Smooth muscle cell of the coronary artery (primary cell): ENCODE results near the gene ARL3. TPM values are rescaled to one million over a fixed set of nuclear protein-coding genes. Genes with fewer than 3 reads are reported as not detected.

Experiments
- total RNA-seq: library from RNA; depleted of rRNA; stranded (reverse); fragments of >200 nt; gene quantifications from 2 replicates; pipeline ENCODE4 v1.2.3, GENCODE V29; 2014; ENCODE audit warnings: low replicate concordance

Gene ARL3, protein sequence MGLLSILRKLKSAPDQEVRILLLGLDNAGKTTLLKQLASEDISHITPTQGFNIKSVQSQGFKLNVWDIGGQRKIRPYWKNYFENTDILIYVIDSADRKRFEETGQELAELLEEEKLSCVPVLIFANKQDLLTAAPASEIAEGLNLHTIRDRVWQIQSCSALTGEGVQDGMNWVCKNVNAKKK
- 6.2 and 9.1 TPM in 2 replicates for total RNA-seq

DNA sequence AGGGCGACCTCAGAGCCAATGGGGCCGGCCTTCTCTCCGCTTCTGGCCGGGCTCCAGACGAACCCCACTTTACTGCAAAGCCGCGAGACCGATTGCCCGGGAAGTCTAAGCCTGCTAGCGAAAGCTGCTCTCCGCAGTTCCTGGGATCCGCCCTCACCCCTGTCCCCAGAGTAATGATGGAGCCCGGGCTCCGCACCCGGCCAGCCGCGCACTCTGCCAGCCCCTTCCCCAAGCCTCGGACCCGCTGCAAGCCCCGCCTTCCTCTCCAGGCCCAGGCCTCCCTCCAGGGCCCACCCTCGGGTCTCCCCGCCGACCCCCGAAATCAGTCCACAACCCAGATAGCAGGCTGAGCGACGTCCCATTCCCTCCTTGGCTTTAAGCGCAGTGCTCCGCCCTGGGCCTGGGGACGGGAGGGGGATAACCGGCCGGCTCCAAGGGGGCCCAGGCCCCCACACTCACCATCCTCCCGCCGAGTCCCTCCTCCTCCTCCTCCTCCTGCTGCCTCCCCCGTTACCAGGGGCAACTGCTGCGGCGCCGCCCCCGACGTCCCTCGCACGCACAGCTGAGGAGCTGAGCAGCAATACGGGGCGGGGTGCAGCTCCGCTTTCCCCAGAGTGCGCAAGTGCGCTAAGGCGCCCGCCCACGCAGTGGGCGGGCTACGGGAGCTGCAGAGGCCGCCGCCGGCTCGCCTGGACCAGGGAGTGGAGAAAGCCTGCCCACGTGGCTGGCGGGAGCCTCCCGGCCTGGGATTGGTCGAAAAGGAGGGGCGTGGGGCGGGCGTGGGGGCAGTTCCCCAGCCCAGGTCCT is at the start of gene ARL3:
ARL3 (minus strand) TSS at position 584 of the 807 bp plus-strand sequence; CDS start at position 462, 122 bp downstream.

DNA sequence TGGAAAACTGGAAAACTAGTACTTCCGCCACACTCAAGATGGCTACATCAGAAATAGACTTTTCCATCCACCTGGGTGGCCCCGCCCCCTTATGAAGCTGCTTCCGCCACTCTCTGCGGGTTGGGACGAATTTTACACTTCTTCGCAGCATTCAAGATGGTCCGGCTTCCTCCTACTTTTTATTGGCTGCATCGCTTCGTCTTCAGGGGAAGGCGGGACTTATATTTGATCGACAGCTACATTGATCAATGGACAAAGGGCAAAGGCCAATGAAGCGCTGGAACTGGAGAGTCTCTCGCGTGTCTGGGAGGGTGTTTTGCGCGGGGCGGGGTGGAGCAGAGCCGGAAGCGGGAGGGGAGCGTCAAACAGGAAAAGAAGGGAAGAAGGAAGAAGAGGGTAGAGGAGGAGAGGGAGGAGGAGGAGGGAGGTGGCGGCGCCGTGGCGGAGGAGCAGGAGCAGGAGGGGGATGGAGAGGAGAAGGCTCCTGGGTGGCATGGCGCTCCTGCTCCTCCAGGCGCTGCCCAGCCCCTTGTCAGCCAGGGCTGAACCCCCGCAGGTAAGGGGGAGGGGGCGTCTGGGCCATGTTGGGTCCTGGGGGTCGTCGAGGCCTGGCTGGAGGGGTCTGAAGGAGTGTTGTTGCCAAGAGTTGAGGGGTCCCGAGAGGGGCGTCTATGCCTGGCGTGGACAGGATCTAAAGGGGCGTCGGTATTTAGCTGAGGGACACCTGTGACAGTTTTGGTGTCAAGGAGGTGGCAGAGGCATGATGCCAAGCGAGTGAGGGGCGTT is 29.6 kb upstream of the ARL3 start, which contains the start of gene WBP1L:
WBP1L (plus strand) TSS at position 361 of the 786 bp plus-strand sequence; CDS start at position 467, 106 bp downstream.

DNA sequence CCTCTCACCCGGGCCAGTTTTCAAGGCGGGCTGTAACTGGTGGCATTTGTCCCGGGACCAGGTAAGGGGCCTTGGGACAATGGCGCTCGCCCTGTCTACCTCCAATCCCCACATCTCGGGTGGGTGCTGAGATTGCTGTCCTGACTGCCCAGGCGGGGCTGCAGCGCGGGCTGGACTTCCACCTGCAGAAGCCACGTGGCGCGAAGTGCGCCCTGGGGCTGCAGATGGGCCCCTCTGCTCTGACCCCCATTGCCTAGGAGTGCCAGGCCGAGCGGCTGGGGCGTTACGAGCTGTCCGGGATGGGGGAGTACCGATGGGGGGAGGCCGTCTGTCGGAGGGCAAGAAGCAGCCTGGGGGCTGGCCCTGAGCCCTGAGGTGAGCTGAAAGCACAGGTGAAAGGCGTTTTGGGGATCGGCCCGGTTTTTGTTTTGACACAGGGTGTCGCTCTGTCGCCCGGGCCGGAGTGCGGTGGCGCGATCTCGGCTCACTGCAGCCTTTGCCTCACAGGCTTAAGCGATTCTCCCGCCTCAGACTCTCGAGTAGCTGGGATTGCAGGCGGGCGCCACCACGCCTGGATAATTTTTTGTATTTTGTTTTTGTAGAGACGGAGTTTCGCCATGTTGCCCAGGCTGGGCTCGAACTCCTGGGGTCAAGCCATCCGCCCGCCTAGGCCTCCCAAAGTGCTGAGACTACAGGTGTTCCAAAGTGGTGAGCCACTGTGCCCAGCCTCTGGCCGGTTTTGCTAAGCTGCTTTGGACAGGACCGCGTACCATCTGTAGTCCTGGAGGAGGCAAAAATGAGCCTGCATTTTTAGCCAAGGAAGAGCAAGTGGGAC is 641 bp upstream of the ARL3 start, which contains the start of gene SFXN2:
SFXN2 (plus strand) TSS at position 16 of the 835 bp plus-strand sequence. CDS start 12,001 bp downstream, outside the sequence.

DNA sequence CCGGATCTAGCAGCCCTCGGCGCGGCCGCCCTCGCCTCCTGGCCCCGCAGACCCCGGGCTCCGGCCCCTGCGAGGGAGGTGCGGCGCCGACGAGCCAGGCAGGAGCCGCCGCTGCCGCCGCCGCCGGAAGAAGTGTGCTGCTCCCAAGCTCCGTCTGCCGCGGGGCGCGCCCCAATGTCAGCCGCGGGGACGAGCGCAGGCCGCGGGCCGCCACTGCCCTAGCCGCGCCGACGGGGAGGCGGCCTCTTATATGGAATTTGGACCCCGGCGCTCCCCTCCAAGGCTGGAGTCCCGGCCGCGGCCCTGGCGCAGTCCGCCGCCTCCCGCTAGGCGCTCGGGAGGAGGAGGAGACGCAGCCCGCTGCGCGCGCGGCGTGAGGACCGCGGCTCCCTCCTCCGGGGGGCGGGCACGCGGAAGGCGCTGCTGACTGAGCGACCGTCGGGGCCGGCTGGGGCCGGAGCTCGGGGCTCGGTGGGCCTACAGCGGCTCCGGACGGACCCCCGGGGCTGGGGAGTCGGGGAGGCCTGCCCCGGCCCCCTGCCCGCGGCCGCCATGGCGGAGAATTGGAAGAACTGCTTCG is 70.0 kb downstream of the ARL3 start, which contains the start of gene TRIM8:
TRIM8 (plus strand) TSS at position 414 of the 580 bp plus-strand sequence; CDS start at position 553, 139 bp downstream.

Other genes with a start within 250 kb of the ARL3 start
- gene ACTR1A, start 211.7 kb downstream of the ARL3 start, total RNA-seq, result 73.4 and 142 TPM in 2 replicates
- gene SUFU, start 210.4 kb downstream of the ARL3 start, total RNA-seq, result 1.3 and 3.0 TPM in 2 replicates
- gene TRIM8, start 69.9 kb downstream of the ARL3 start, total RNA-seq, result 38.3 and 93.6 TPM in 2 replicates
- 4.1 and 5.6 TPM in 2 replicates for gene SFXN2, start 239 bp upstream of the ARL3 start, total RNA-seq
- gene WBP1L, start 29.6 kb upstream of the ARL3 start, total RNA-seq, result 49.0 and 58.6 TPM in 2 replicates
- not detected in 2 replicates for gene CYP17A1, start 123.0 kb upstream of the ARL3 start, total RNA-seq
- gene BORCS7, start 139.9 kb upstream of the ARL3 start, total RNA-seq, result 8.7 and 21.8 TPM in 2 replicates
- gene AS3MT, start 155.1 kb upstream of the ARL3 start, total RNA-seq, result 5.0 and 5.9 TPM in 2 replicates
- 14.6 and 15.3 TPM in 2 replicates for gene CNNM2, start 203.9 kb upstream of the ARL3 start, total RNA-seq